Liver (tissue), 9 donors: ENCODE results near the gene B3GAT1. TPM values are rescaled to one million over a fixed set of nuclear protein-coding genes. Genes with fewer than 3 reads are reported as not detected.

Experiments used
- DNase-seq: peaks from one replicate; pipeline ENCODE4 v3.0.0-alpha.2; 2017; ENCODE audit warnings: low spot score
- H3K27ac ChIP-seq, 2 donors: one replicate each; pipeline ENCODE4 v1.7.0; 2013; ENCODE audit warnings: inconsistent platforms in 2 of 2, low read length in 2 of 2, control low read depth in 1 of 2, low read depth in 1 of 2, mild to moderate bottlenecking in 1 of 2
- H3K27me3 ChIP-seq, 4 donors: one replicate each; pipeline versions ENCODE4 v1.6.1 to v1.7.0; 2013; ENCODE audit warnings: low read length in 3 of 4, inconsistent platforms in 1 of 4, mild to moderate bottlenecking in 1 of 4, moderate library complexity in 1 of 4; ENCODE audit not compliant: control insufficient read depth in 4 of 4, insufficient read depth in 4 of 4
- H3K36me3 ChIP-seq, 4 donors: one replicate each; pipeline versions ENCODE4 v1.6.1 to v1.7.0; 2013; ENCODE audit warnings: low read length in 3 of 4, mild to moderate bottlenecking in 3 of 4, low read depth in 1 of 4, moderate library complexity in 1 of 4; ENCODE audit not compliant: control insufficient read depth in 4 of 4, insufficient read depth in 3 of 4
- H3K4me1 ChIP-seq, 4 donors: one replicate each; pipeline versions ENCODE4 v1.6.1 to v1.7.0; 2013; ENCODE audit warnings: low read length in 3 of 4, mild to moderate bottlenecking in 3 of 4, moderate library complexity in 1 of 4; ENCODE audit not compliant: control insufficient read depth in 4 of 4, insufficient read depth in 4 of 4
- H3K4me3 ChIP-seq, 3 donors: one replicate each; pipeline versions ENCODE4 v1.6.1 to v1.7.0; 2013; ENCODE audit warnings: low read length in 3 of 3, control low read depth in 1 of 3, low read depth in 1 of 3, mild to moderate bottlenecking in 1 of 3
- H3K9ac ChIP-seq, 2 donors: one replicate each; pipeline ENCODE4 v1.7.0; 2013; ENCODE audit warnings: low read length in 2 of 2, mild to moderate bottlenecking in 2 of 2, moderate library complexity in 2 of 2, control low read depth in 1 of 2, low read depth in 1 of 2
- H3K9me3 ChIP-seq, 4 donors: one replicate each; pipeline versions ENCODE4 v1.6.1 to v1.7.0; 2013; ENCODE audit warnings: low read length in 3 of 4; ENCODE audit not compliant: control insufficient read depth in 4 of 4
- CTCF ChIP-seq: fragments of 150-350 bp; IDR thresholded peaks from 2 replicates; pipeline ENCODE4 v1.5.1; 2017; ENCODE audit warnings: improper control_type of control experiment, low read depth, low read length; ENCODE audit not compliant: missing input control
- EGR1 ChIP-seq, 2 donors: IDR thresholded peaks; 2 replicates each; pipeline ENCODE4 v1.6.1; 2016 to 2018; ENCODE audit warnings: antibody characterized with exemption in 2 of 2, low read depth in 2 of 2
- FOXA1 ChIP-seq: IDR thresholded peaks from 2 replicates; pipeline ENCODE4 v1.6.1; 2016; ENCODE audit warnings: antibody characterized with exemption
- FOXA2 ChIP-seq: IDR thresholded peaks from 2 replicates; pipeline ENCODE4 v1.6.1; 2016; ENCODE audit warnings: antibody characterized with exemption
- GABPA ChIP-seq, 2 donors: IDR thresholded peaks in 1 of 2; conservative IDR thresholded peaks in 1 of 2; 2 replicates each; pipeline ENCODE4 v1.6.1; 2016; ENCODE audit warnings: antibody characterized with exemption in 2 of 2, mild to moderate bottlenecking in 1 of 2, moderate library complexity in 1 of 2
- HNF4A ChIP-seq, 2 donors: conservative IDR thresholded peaks; 2 replicates each; pipeline ENCODE4 v1.6.1; 2016; ENCODE audit warnings: antibody characterized with exemption in 2 of 2, mild to moderate bottlenecking in 2 of 2
- HNF4G ChIP-seq: IDR thresholded peaks from 2 replicates; pipeline ENCODE4 v1.6.1; 2016; ENCODE audit warnings: antibody characterized with exemption
- JUND ChIP-seq, 2 donors: IDR thresholded peaks; 2 replicates each; pipeline ENCODE4 v1.6.1; 2016; ENCODE audit warnings: antibody characterized with exemption in 2 of 2
- NR2F2 ChIP-seq: IDR thresholded peaks from 2 replicates; pipeline ENCODE4 v1.6.1; 2016; ENCODE audit warnings: antibody characterized with exemption
- RAD21 ChIP-seq, 2 donors: IDR thresholded peaks; 2 replicates each; pipeline ENCODE4 v1.6.1; 2016; ENCODE audit warnings: antibody characterized with exemption in 2 of 2, mild to moderate bottlenecking in 2 of 2
- RXRA ChIP-seq, 2 donors: IDR thresholded peaks; 2 replicates each; pipeline ENCODE4 v1.6.1; 2017 to 2018; ENCODE audit warnings: antibody characterized with exemption in 2 of 2, mild to moderate bottlenecking in 1 of 2
- SP1 ChIP-seq: IDR thresholded peaks from 2 replicates; pipeline ENCODE4 v1.6.1; 2018; ENCODE audit warnings: antibody characterized with exemption, mild to moderate bottlenecking
- TAF1 ChIP-seq: conservative IDR thresholded peaks from 2 replicates; pipeline ENCODE4 v1.6.1; 2016; ENCODE audit warnings: antibody characterized with exemption, mild to moderate bottlenecking
- YY1 ChIP-seq: IDR thresholded peaks from 2 replicates; pipeline ENCODE4 v1.6.1; 2016; ENCODE audit warnings: antibody characterized with exemption, mild to moderate bottlenecking
- ZBTB33 ChIP-seq: IDR thresholded peaks from 2 replicates; pipeline ENCODE4 v1.6.1; 2016; ENCODE audit warnings: antibody characterized with exemption
- WGBS: extraction: QIAGEN DNeasy Blood & Tissue Kit; methylation state at CpG from one replicate; pipeline ENCODE4 v1.1.7; 2013; 5-methylcytosine and 5-hydroxymethylcytosine counted together
- polyA plus RNA-seq, 2 donors: library from polyadenylated mRNA; stranded (reverse) in 1 of 2; unstranded in 1 of 2; fragments of 200-250 nt in 1 of 2; fragments of >200 nt in 1 of 2; fragmentation: Nextera tagmentation in 1 of 2; extraction: Ambion mirVana in 1 of 2; gene quantifications; one replicate each; pipeline versions ENCODE4 v1.2.1 to v1.2.3, GENCODE V29; 2013 to 2015
- total RNA-seq, 2 donors: library from RNA; depleted of rRNA; stranded (reverse); fragments of >200 nt; gene quantifications; one replicate each; pipeline ENCODE4 v1.2.3, GENCODE V29; 2014
- TF ChIP-seq, protein P1 (sequence below): IDR thresholded peaks from 2 replicates; pipeline ENCODE4 v1.6.1; 2016; ENCODE audit warnings: antibody characterized with exemption
- TF ChIP-seq, protein P2 (sequence below): IDR thresholded peaks from 2 replicates; pipeline ENCODE4 v1.6.1; 2016; ENCODE audit warnings: antibody characterized with exemption
- TF ChIP-seq, protein P3 (sequence below): IDR thresholded peaks from 2 replicates; pipeline ENCODE4 v1.6.1; 2016; ENCODE audit warnings: antibody characterized with exemption, mild to moderate bottlenecking
- donor health status: healthy.
- donor health status: healthy.
- donor health status: healthy.
- donor health status: healthy.
- donor health status: healthy.

Gene B3GAT1
- total and polyA plus RNA-seq, 4 donors = 0.13 to 6.6 (median 0.25) TPM; not detected in 1

DNA sequence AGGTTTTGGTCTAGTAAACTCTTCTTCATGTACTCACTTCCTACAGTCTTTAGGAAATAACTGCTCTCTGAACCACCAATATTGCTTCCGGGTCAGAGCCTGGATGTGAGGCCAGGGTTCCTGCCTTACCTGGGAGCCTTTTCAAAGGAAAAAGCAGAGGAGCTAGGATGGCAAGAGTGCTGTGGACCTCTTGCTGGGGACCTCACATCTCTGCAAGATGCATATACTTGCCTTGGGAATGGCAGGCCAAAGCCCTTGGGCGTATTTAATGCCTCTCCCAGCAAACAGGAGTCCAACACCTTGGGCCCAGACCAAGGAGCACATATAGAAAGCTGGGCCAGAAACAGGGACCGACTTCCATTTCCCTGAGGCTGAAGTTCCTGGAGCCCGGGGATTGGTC lies 75.0 kb downstream of the B3GAT1 start (continued):
- TF ChIP-seq ZBTB33 (no peak), RAD21 (IDR thresholded peaks at IDR 0.05) (no peak)
- TF ChIP-seq, protein P1, sequence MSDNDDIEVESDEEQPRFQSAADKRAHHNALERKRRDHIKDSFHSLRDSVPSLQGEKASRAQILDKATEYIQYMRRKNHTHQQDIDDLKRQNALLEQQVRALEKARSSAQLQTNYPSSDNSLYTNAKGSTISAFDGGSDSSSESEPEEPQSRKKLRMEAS = no peak
- TF ChIP-seq, protein P2, sequence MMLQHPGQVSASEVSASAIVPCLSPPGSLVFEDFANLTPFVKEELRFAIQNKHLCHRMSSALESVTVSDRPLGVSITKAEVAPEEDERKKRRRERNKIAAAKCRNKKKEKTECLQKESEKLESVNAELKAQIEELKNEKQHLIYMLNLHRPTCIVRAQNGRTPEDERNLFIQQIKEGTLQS = no peak

DNA sequence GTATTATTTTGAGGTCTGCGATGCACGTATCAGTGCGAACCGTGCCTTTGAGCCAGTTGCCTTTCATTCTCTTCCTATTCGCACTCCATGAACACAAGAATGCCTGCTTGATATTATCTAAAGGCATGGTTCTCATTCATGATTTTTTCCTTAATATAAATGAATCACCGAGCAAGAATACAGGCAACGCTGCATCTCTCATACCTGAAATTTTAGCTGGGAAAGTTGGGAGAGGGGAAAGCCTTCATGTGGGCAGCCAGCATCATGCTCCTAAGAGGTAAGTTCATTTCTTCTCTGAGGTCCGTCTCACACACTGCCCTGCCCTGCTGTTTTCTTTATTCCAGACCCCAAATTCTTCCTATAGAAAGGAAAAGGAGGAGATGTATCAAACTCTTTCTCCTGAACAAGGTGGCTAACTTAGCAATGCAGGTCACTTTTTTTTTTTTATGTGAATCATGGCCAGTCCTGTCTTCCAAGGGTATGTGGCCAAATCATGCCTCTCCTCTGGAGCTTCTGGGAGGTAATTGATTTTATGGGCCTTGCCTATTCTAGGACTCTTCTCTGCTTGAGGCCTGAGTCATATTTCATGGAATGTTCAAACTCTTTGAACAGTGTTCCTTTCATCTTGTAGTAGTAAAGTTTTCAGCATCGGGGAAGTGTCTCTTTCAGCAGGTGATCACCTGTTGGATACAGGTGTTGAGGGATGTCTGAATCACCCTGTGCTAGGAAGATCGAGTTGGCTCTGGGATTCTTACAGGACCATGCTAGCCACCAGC lies 77.1 kb downstream of the B3GAT1 start:
- Histone ChIP-seq H3K27ac (no peak overlapping the region), H3K9ac (no peak overlapping the region), H3K36me3 (no peaks in the 10 kb centered on the region), H3K9me3 (no peaks in the 10 kb centered on the region), H3K4me1 (peaks cover 4 to 13% (median 10%) of the 10 kb centered on the region in 4 donors), H3K4me3 (no peak overlapping the region), H3K27me3 (no peaks in the 10 kb centered on the region)
- no peak for DNase-seq
- 92% methylated on average over 10 of the region's 10 CpGs for WGBS
- no peak for TF ChIP-seq NR2F2
- no peak for TF ChIP-seq CTCF
- no peak for TF ChIP-seq ZBTB33
- TF ChIP-seq, protein P1 = no peak
- TF ChIP-seq, protein P3, sequence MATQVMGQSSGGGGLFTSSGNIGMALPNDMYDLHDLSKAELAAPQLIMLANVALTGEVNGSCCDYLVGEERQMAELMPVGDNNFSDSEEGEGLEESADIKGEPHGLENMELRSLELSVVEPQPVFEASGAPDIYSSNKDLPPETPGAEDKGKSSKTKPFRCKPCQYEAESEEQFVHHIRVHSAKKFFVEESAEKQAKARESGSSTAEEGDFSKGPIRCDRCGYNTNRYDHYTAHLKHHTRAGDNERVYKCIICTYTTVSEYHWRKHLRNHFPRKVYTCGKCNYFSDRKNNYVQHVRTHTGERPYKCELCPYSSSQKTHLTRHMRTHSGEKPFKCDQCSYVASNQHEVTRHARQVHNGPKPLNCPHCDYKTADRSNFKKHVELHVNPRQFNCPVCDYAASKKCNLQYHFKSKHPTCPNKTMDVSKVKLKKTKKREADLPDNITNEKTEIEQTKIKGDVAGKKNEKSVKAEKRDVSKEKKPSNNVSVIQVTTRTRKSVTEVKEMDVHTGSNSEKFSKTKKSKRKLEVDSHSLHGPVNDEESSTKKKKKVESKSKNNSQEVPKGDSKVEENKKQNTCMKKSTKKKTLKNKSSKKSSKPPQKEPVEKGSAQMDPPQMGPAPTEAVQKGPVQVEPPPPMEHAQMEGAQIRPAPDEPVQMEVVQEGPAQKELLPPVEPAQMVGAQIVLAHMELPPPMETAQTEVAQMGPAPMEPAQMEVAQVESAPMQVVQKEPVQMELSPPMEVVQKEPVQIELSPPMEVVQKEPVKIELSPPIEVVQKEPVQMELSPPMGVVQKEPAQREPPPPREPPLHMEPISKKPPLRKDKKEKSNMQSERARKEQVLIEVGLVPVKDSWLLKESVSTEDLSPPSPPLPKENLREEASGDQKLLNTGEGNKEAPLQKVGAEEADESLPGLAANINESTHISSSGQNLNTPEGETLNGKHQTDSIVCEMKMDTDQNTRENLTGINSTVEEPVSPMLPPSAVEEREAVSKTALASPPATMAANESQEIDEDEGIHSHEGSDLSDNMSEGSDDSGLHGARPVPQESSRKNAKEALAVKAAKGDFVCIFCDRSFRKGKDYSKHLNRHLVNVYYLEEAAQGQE = no peak
- TF ChIP-seq FOXA2 = no peak
- TF ChIP-seq HNF4A (conservative IDR thresholded peaks at IDR 0.05) = no peak
- TF ChIP-seq EGR1 (IDR thresholded peaks at IDR 0.05; ENCODE audit: low read depth in 2 of 2) = no peak
- no peak for TF ChIP-seq FOXA1
- no peak for TF ChIP-seq SP1
- TF ChIP-seq TAF1 = no peak
- TF ChIP-seq GABPA (IDR thresholded peaks at IDR 0.05 in 1 of 2, conservative IDR thresholded peaks at IDR 0.05 in 1 of 2) = no peak
- no peak for TF ChIP-seq RAD21 (IDR thresholded peaks at IDR 0.05)
- TF ChIP-seq YY1 = no peak
- TF ChIP-seq, protein P2 = no peak
- TF ChIP-seq JUND (IDR thresholded peaks at IDR 0.05) = no peak
- no peak for TF ChIP-seq RXRA (IDR thresholded peaks at IDR 0.05)
- no peak for TF ChIP-seq HNF4G
